Esophagus (tissue), 2 donors: ENCODE data around the gene FNDC3B. TPM values are rescaled to one million over a fixed set of nuclear protein-coding genes. Genes with fewer than 3 reads are reported as not detected.

Experiments
- H3K27ac ChIP-seq, 2 donors: one replicate each; pipeline ENCODE4 v1.5.1; 2013; ENCODE audit warnings: low read depth in 2 of 2, mild to moderate bottlenecking in 2 of 2, inconsistent platforms in 1 of 2, low read length in 1 of 2, moderate library complexity in 1 of 2
- H3K27me3 ChIP-seq, 2 donors: one replicate each; pipeline ENCODE4 v1.6.1; 2013; ENCODE audit warnings: low read length in 2 of 2, control low read depth in 1 of 2, mild to moderate bottlenecking in 1 of 2; ENCODE audit not compliant: insufficient read depth in 2 of 2, control insufficient read depth in 1 of 2
- H3K36me3 ChIP-seq, 2 donors: one replicate each; pipeline ENCODE4 v1.6.1; 2013; ENCODE audit warnings: low read length in 1 of 2; ENCODE audit not compliant: control insufficient read depth in 2 of 2, insufficient read depth in 2 of 2
- H3K4me1 ChIP-seq, 2 donors: one replicate each; pipeline ENCODE4 v1.6.1; 2013; ENCODE audit warnings: low read length in 1 of 2; ENCODE audit not compliant: control insufficient read depth in 2 of 2, insufficient read depth in 2 of 2
- H3K4me3 ChIP-seq, 2 donors: one replicate each; pipeline ENCODE4 v1.5.1; 2013; ENCODE audit warnings: low read length in 2 of 2, mild to moderate bottlenecking in 2 of 2, low read depth in 1 of 2, moderate library complexity in 1 of 2
- H3K9me3 ChIP-seq, 2 donors: one replicate each; pipeline ENCODE4 v1.6.1; 2013; ENCODE audit warnings: mild to moderate bottlenecking in 2 of 2, low read depth in 1 of 2, low read length in 1 of 2, moderate library complexity in 1 of 2; ENCODE audit not compliant: control insufficient read depth in 2 of 2, insufficient read depth in 1 of 2
- WGBS, 2 donors: extraction: QIAGEN DNeasy Blood & Tissue Kit; methylation state at CpG; one replicate each; pipeline ENCODE4 v1.1.7; 2013; 5-methylcytosine and 5-hydroxymethylcytosine counted together
- polyA plus RNA-seq, 2 donors: library from polyadenylated mRNA; stranded (reverse); fragments of 200-250 nt; gene quantifications; one replicate each; pipeline ENCODE4 v1.2.3, GENCODE V29; 2013
- donor health status: healthy with polysubstance abuse.
- donor health status: Bipolar disorder and iron deficiency.

Gene FNDC3B
- polyA plus RNA-seq, 2 donors = 2.8 to 3.3 TPM

DNA sequence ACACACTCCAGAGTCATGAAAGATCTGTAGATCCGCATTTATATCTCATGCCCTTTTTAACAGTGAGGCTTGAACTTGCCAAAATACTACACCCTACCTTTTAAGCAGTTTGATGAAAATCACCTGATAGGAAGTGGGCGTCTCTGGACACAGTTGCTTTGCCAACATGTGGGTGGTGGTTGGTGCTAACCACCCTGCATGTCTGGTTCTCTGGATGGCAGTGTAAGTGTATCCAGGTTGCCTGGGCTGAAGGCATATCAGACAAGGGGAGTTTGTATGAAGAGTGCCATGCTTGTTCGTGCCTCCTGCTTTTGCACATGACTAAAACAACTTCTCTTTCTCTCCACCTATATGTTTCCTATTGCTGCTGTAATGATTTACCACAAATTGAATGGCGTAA, 249.3 kb downstream of the FNDC3B start:
- Histone ChIP-seq H3K27ac (no peak overlapping the region), H3K4me1 (no peaks in the 10 kb centered on the region), H3K27me3 (no peaks in the 10 kb centered on the region), H3K4me3 (no peak overlapping the region), H3K36me3 (peaks cover 0 to 3% of the 10 kb centered on the region in 2 donors), H3K9me3 (no peaks in the 10 kb centered on the region)
- 85 to 90% methylated on average over 4 of the region's 4 CpGs for WGBS, 2 donors

DNA sequence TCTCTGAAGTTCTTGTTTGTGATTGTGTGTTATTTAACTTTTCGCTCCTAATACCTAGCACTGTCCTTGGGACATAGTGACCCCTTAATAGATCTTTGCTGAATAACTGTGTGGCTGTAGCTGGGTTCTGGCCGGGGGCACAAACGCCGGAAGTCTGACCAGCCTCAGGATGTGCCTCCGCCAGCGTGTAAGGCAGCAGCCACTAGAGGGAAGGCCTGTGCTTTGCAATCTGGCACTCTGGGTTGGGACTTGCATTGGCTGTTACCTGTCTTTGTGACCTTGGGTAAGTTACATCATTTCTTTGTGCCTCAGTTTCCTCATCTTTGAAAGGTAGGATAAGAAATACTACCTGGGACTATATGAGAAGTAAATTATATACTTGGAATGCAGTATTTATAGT, 250.2 kb downstream of the FNDC3B start:
- no peak overlapping the region for H3K27ac ChIP-seq
- 83% methylated on average over 6 of the region's 6 CpGs for WGBS, 2 donors
- peaks cover 0 to 3% of the 10 kb centered on the region in 2 donors for H3K36me3 ChIP-seq

DNA sequence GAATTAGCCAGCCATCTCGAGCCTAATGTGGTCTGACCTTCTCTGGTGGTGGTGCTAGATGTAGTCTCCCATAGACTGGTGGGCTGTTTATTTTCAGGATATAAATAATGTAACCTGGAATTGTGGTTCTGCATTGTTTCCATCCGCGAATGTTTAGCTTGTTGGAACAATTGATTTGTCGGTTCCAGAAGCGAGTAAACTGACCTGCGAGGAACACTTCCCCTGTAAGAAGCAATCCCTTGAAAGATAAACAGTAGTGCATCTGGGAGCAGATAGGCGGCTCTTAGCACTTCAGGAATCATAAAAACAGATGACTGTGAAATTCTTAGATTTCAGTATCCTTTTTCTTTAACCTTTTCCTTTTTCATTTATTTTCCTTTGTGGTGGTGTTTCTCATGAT, 251.1 kb downstream of the FNDC3B start:
- Histone ChIP-seq H3K4me3 (no peak overlapping the region), H3K4me1 (no peaks in the 10 kb centered on the region), H3K27ac (no peak overlapping the region), H3K36me3 (peaks cover 0 to 3% of the 10 kb centered on the region in 2 donors), H3K27me3 (no peaks in the 10 kb centered on the region), H3K9me3 (no peaks in the 10 kb centered on the region)
- 75 to 81% methylated on average over 7 of the region's 7 CpGs for WGBS, 2 donors

More for the DNA sequence above, 250.2 kb downstream of the FNDC3B start:
- H3K27me3 ChIP-seq = no peaks in the 10 kb centered on the region
- no peak overlapping the region for H3K4me3 ChIP-seq
- H3K4me1 ChIP-seq = no peaks in the 10 kb centered on the region
- no peaks in the 10 kb centered on the region for H3K9me3 ChIP-seq

DNA sequence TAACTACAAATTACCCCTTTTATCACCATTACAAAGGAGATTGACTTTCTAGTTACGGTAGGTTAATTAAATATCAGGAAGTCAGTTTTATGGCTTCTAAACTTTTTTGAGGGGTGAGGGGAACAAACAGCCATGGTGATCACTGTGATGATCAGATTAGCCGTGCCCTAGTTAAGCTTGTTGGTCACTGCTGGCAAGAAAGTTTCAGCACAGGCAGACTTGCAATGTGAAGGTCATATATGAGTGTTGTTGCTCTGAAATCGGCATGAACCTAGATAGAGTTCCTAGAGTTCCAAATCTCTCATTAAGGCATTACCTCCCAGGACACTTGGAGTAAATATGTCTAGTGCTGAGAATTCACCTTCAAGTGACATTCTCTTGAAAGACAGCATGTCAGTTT, 252.3 kb downstream of the FNDC3B start:
- peaks cover 0 to 3% of the 10 kb centered on the region in 2 donors for H3K36me3 ChIP-seq
- H3K27ac ChIP-seq = no peak overlapping the region

DNA sequence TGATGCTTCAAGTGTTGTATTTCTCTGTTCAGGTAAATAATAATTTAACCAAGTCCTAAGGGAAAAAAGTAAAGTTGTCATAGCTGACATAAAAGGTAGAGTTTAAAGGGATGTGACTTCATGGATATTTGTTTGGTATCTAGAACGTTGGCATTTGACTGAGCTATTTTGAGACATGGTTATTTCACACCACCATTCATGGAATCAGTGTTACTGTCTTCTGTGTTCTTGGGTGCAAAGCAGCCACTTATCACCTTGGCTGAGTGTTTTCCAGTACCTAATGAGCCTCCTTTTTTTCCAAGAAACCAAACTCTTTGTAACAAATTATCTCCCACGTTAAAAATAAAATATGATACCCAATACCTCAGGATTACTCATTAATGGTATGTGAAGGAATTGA, 253.0 kb downstream of the FNDC3B start:
- 72 to 76% methylated on average over 2 of the region's 2 CpGs for WGBS, 2 donors
- no peaks in the 10 kb centered on the region for H3K27me3 ChIP-seq
- no peak overlapping the region for H3K27ac ChIP-seq
- peaks cover 0 to 3% of the 10 kb centered on the region in 2 donors for H3K36me3 ChIP-seq
- no peaks in the 10 kb centered on the region for H3K9me3 ChIP-seq
- no peaks in the 10 kb centered on the region for H3K4me1 ChIP-seq
- H3K4me3 ChIP-seq = no peak overlapping the region

More for the DNA sequence above, 252.3 kb downstream of the FNDC3B start:
- Histone ChIP-seq H3K9me3 (no peaks in the 10 kb centered on the region), H3K4me1 (no peaks in the 10 kb centered on the region), H3K27me3 (no peaks in the 10 kb centered on the region), H3K4me3 (no peak overlapping the region)
- 70 to 89% methylated on average over 3 of the region's 3 CpGs for WGBS, 2 donors

DNA sequence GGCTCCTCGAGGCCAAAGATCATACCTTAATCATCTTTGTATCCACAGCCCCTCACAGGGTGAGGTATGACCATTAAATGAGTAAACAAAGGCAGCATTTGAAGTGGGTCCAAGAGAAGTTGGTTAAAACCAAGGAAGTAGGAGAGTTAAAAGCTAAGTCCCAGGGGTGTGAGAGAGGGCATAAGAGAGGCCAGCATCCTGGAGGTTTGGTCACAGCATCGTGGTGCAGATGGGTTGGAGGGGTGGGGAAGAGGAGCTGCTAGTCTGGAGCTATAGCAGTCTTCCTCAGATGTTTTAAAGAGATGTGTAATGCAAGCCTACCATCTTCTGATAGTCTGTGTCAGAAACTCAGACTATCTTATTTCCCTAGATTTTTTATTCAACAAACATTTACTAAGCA, 253.7 kb downstream of the FNDC3B start:
- no peaks in the 10 kb centered on the region for H3K4me1 ChIP-seq
- WGBS, 2 donors = 88 to 89% methylated on average over 2 of the region's 2 CpGs
- no peaks in the 10 kb centered on the region for H3K27me3 ChIP-seq
- H3K36me3 ChIP-seq = peaks cover 0 to 3% of the 10 kb centered on the region in 2 donors
- H3K9me3 ChIP-seq = no peaks in the 10 kb centered on the region
- no peak overlapping the region for H3K27ac ChIP-seq
- no peak overlapping the region for H3K4me3 ChIP-seq

DNA sequence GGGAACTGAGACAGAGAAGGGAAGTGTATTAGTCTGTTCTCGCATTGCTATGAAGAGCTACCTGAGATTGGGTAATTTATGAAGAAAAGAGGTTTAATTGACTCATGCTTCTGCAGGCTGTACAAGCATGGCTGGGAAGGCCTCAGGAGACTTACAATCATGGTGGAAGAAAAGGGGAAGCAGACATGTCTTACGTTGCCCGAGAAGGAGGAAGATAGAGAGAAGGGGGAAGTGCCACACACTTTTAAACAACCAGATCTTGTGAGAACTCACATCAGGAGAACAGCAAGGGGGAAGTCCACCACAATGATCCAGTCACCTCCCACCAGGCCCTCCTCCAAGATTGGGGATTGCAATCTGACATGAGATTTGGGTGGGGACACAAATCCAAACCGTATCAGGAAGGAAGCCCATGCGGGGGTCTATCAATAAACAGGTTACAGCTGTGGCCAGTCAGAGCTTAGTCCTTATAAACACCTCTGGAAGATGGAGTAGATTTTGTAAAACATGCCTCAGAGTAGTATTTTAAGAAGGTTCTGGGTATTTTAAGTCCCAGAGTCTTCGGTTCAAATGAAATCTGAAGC, 254.9 kb downstream of the FNDC3B start:
- no peaks in the 10 kb centered on the region for H3K27me3 ChIP-seq
- no peaks in the 10 kb centered on the region for H3K4me1 ChIP-seq
- H3K9me3 ChIP-seq = no peaks in the 10 kb centered on the region
- WGBS, 2 donors = 84 to 91% methylated on average over 6 of the region's 6 CpGs
- H3K36me3 ChIP-seq = no peaks in the 10 kb centered on the region
- H3K4me3 ChIP-seq = no peak overlapping the region
- no peak overlapping the region for H3K27ac ChIP-seq

DNA sequence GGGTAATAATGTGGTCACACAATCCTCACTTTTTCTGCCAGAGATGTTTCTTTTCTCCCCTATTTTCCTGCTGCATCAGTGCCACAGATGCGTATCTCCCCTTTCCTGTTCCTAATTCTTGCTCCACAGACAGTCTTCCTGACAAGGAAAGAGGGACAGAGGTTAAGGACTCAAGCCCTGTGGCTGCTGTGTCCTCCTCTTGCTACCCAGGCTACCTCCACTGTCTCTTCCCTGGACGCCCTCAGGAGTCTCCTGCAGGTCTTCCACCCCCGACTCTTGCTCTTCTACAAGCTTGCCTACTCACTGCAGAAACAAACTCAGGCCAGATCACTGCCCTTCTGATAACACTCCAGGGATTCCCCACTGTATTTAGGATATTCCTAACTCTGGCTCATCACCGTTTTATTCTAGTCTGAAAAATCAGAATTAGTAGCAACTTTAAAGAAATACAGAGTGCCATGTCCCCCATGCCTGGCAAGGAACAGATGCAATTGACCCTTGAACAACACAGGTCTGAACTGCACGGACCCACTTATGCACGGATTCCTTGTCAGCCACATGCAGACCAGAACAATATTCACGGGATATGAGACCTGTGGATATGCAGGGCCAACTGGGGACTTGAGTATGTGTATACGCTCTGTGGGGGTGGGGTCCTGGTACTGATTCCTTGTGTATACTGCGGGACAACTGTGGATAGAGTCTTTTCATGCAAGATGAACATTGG, 257.0 kb downstream of the FNDC3B start:
- Histone ChIP-seq H3K27ac (no peak overlapping the region), H3K4me1 (no peaks in the 10 kb centered on the region), H3K9me3 (no peaks in the 10 kb centered on the region), H3K36me3 (no peaks in the 10 kb centered on the region), H3K4me3 (no peak overlapping the region), H3K27me3 (no peaks in the 10 kb centered on the region)
- 91 to 94% methylated on average over 9 of the region's 9 CpGs for WGBS, 2 donors

DNA sequence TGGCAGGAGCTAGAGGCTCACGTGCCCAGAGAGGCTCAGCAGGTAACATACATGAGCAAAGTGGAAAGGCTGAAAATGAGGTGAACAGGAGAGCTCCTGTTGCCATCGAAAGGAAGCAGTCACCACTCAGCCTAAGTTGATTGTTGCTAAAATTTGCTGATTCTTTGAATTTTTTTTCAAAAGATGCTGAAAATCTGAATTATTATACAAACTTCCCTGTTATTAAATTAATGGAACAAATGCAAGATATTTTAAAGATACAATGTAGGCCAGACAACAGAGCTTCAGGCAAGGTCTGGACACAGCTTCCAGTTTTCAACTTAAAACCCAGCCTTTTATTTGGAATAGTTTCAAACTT, 257.6 kb downstream of the FNDC3B start:
- H3K36me3 ChIP-seq = no peaks in the 10 kb centered on the region
- WGBS, 2 donors = 90 to 96% methylated on average over 2 of the region's 2 CpGs

DNA sequence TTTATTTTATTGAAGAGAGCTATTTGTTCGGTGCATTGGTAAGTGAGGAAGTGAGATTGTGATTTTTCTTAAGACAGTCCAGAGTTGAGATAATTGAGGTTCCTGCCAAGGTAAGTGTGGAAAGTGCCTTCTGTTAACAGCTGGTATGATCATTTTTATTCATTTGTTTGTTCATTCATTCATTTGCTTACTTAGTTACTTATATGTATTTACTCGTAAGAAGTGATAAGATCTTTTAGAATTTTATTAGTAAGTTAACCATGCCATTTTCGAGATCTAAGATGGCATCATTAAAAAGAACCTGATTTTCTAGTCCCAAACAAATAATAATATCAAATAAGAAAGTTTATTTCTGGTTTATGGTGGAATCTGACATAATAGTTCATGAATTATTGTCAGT, 258.9 kb downstream of the FNDC3B start:
- H3K27ac ChIP-seq = no peak overlapping the region
- H3K36me3 ChIP-seq = no peaks in the 10 kb centered on the region
- H3K4me1 ChIP-seq = no peaks in the 10 kb centered on the region
- no peaks in the 10 kb centered on the region for H3K27me3 ChIP-seq
- H3K9me3 ChIP-seq = no peaks in the 10 kb centered on the region
- H3K4me3 ChIP-seq = no peak overlapping the region
- 91 to 94% methylated on average over 3 of the region's 3 CpGs for WGBS, 2 donors

More for the DNA sequence above, 257.6 kb downstream of the FNDC3B start:
- Histone ChIP-seq H3K27ac (no peak overlapping the region), H3K4me1 (no peaks in the 10 kb centered on the region), H3K9me3 (no peaks in the 10 kb centered on the region), H3K4me3 (no peak overlapping the region), H3K27me3 (no peaks in the 10 kb centered on the region)
